ENCODE data around the gene SRR.
"Not testable (repeated sequence)": the region's sequence is repeated elsewhere in the genome, so short reads cannot be mapped to it uniquely, and the experiment has no call there.

The SRR gene, protein sequence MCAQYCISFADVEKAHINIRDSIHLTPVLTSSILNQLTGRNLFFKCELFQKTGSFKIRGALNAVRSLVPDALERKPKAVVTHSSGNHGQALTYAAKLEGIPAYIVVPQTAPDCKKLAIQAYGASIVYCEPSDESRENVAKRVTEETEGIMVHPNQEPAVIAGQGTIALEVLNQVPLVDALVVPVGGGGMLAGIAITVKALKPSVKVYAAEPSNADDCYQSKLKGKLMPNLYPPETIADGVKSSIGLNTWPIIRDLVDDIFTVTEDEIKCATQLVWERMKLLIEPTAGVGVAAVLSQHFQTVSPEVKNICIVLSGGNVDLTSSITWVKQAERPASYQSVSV

GRCh38 chr17:2303204-2304188, at the start of gene SRR, which contains the start of gene SMG6:
TSS of gene SRR (plus strand) at chr17:2303950. CDS start at chr17:2315561, 11,611 bp downstream.
TSS of gene SMG6 (minus strand) at chr17:2303785. CDS start at chr17:2303720, 65 bp downstream.
- Mint-ChIP-seq H3K4me3 (peak within 1 kb of the TSS; percentile 89), H3K27ac (peak within 1 kb of the TSS; percentile 83), H3K4me1 (ENCODE audit: low read depth) (peaks cover 34% of the 10 kb centered on the region), H3K36me3 (ENCODE audit: low read depth) (peaks cover 27% of the 10 kb centered on the region), H3K9me3 (no peaks in the 10 kb centered on the region), H3K27me3 (ENCODE audit: low read depth) (no peaks in the 10 kb centered on the region)

GRCh38 chr17:2258830-2259229, 44.9 kb upstream of the SRR start:
- not testable (repeated sequence) for H3K9me3 Mint-ChIP-seq; H3K27me3 Mint-ChIP-seq (ENCODE audit: low read depth)
- Mint-ChIP-seq H3K27ac (peak overlapping the region; percentile 95), H3K4me1 (ENCODE audit: low read depth) (peaks cover 68% of the 10 kb centered on the region), H3K4me3 (peak overlapping the region; percentile 74), H3K36me3 (ENCODE audit: low read depth) (peaks cover 36% of the 10 kb centered on the region)

DNA sequence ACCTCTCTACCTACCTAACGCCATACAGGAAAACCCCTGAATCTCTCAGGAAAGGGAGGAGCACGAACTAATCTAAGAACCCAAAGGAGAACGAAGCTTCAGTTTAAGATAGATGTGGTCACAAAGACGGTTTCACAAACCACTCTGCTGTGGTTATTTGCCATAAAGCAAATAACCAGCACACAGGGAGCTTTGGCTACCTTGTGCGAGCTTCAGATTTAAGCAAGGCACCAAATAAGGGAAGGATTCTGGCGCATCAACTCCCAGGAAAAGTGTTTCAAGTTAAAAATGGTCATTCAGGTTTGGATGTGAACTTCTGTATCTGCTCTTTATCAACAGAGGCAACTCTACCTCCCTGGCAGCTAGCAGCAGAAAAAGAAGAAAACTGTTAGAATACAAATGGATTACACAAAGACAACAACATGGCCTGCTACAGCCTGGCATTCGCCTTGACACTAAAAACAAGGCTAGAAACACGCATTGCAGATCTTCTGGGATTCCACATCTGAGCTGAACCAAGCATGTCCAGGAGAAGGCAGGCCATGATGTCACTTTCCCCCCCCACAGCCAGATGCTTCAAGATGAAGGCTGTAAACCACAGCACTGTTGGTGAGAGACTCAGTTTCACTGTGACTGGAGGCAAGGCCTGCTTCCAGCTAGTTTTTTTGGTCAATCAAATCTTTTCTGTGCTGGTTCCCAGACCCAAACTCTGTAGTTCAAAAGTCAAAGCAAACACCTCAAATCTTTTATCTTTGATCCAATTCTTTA, 43.8 kb upstream of the SRR start:
- Mint-ChIP-seq H3K4me1 (ENCODE audit: low read depth) (peaks cover 68% of the 10 kb centered on the region), H3K9me3 (no peaks in the 10 kb centered on the region), H3K27ac (peak overlapping the region; percentile 95), H3K27me3 (ENCODE audit: low read depth) (no peaks in the 10 kb centered on the region), H3K36me3 (ENCODE audit: low read depth) (peaks cover 32% of the 10 kb centered on the region), H3K4me3 (peak overlapping the region; percentile 74)

GRCh38 chr17:2262135-2262587, 41.6 kb upstream of the SRR start:
- no peaks in the 10 kb centered on the region for H3K27me3 Mint-ChIP-seq (ENCODE audit: low read depth)
- H3K9me3 Mint-ChIP-seq, result no peaks in the 10 kb centered on the region
- peak overlapping the region; percentile 79 for H3K4me3 Mint-ChIP-seq
- H3K27ac Mint-ChIP-seq, result peak overlapping the region; percentile 86
- peaks cover 84% of the 10 kb centered on the region for H3K4me1 Mint-ChIP-seq (ENCODE audit: low read depth)
- peaks cover 35% of the 10 kb centered on the region for H3K36me3 Mint-ChIP-seq (ENCODE audit: low read depth)

DNA sequence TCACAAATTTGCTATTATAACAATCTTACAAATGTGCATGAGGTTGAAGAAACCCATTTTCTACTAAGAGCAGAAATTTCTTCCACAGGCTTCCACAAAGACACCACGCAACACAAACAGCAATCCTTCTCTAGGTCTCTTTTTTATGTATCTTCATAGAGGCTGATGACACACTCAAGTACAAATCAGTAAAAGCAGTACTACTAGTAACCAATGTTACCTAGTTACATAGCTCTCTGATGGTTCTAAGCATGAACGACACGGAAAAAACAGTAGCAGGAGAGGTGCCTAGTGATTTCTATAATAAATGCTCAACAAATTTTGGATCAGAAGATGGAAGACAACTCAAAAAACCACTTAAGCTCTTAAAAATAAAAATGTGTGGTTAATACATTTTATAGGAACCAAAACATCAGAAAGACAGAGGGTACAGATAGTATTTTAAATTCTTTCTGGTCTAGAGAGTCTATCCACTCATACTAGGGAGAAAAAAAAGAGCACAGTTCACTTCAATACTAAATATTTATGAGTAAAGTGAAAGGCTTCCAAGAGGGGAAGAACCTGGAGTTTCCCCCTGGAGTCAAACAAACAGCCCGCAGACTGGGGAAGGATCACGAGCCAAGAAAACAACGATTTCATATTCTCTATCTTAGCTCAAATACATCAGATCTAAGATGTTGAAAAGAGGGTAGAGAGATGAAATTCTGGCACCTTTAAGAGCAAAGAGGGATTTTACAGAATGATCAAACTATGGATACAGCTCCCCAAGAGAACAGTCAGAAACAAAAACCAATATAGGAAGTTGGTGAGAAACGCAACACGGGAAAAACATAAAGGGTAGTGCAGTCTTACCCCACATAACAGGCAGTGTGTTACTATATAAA, 40.3 kb upstream of the SRR start:
- no peaks in the 10 kb centered on the region for H3K27me3 Mint-ChIP-seq (ENCODE audit: low read depth)
- H3K9me3 Mint-ChIP-seq, result no peaks in the 10 kb centered on the region
- peak overlapping the region; percentile 99 for H3K27ac Mint-ChIP-seq
- H3K4me3 Mint-ChIP-seq, result peak overlapping the region; percentile 79
- H3K4me1 Mint-ChIP-seq (ENCODE audit: low read depth), result peaks cover 87% of the 10 kb centered on the region
- H3K36me3 Mint-ChIP-seq (ENCODE audit: low read depth), result peaks cover 32% of the 10 kb centered on the region

DNA sequence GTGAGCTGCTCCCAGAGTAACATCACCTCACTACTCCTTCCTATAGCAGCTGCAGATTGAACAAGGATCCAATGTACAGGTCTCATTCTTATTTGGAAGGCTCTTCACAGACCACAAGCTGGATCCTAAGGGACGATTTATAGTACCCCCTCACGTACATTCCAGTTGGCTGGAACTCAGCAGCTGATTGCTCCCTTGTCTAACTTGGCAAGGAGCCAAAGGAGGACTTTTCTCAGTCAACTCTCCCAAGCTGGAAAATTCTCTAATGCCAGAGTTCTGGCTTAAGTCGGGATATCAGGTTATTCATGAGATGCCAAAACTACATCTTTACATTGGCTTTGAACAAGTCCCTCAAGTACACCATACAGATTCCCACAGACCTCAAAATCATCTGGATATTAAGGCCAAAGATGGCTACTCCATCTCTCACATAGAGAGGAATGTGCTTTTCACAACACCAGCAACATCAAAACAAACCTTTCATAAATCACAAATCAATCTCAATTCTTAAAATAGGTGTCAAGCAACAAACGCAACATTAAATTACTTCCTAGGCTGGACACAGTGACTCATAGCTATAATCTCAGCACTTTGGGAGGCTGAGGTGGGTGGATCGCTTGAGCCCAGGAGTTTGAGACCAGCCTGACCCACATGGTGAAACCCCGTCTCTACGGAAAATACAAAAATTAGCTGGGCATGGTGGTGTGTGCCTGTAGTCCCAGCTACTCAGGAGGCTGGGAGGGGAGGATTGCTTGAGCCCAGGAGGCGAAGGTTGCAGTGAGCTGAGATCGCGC, 39.5 kb upstream of the SRR start:
- Mint-ChIP-seq H3K4me1 (ENCODE audit: low read depth) (peaks cover 79% of the 10 kb centered on the region), H3K27me3 (ENCODE audit: low read depth) (no peaks in the 10 kb centered on the region), H3K27ac (peak overlapping the region; percentile 99), H3K9me3 (no peaks in the 10 kb centered on the region), H3K36me3 (ENCODE audit: low read depth) (peaks cover 32% of the 10 kb centered on the region), H3K4me3 (peak overlapping the region; percentile 79)

DNA sequence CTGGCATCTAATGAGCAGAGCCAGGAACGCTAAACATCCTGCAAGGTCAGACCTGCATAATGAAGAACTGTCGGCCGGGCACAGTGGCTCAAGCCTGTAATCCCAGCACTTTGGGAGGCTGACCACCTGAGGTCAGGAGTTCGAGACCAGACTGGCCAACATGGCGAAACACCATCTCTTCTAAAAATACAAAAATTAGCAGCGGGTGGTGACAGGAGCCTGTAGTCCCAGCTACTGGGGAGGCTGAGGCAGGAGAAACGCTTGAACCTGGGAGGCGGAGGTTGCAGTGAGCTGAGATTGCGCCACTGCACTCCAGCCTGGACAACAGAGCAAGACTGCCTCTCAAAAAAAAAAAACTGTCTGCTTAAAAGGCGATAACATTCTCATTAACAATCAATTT, 38.6 kb upstream of the SRR start:
- Mint-ChIP-seq H3K4me1 (ENCODE audit: low read depth) (peaks cover 79% of the 10 kb centered on the region), H3K36me3 (ENCODE audit: low read depth) (peaks cover 36% of the 10 kb centered on the region), H3K4me3 (peak overlapping the region; percentile 79), H3K27ac (peak overlapping the region; percentile 99)
- not testable (repeated sequence) for H3K27me3 Mint-ChIP-seq (ENCODE audit: low read depth); H3K9me3 Mint-ChIP-seq

GRCh38 chr17:2266045-2266864, 37.5 kb upstream of the SRR start:
- Mint-ChIP-seq H3K9me3 (no peaks in the 10 kb centered on the region), H3K27ac (peak overlapping the region; percentile 99), H3K27me3 (ENCODE audit: low read depth) (no peaks in the 10 kb centered on the region), H3K4me3 (peak overlapping the region; percentile 79), H3K36me3 (ENCODE audit: low read depth) (peaks cover 35% of the 10 kb centered on the region), H3K4me1 (ENCODE audit: low read depth) (peaks cover 76% of the 10 kb centered on the region)

DNA sequence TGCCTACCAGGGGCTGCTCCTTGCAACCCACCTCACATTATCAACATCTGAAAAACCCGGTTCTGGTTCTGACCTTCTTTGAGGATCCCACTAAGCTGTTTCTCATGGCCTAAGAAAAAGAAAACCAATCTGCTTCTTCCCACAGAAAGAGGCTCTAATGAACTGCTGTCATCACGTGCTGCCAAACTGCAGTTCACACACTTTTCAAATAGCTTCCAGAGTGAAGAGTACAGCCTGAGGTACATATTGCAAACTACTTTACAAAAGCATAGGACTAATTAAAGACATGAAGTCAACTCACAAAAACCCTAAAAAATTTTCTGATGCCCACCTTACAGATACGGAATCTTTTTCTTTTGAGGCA, 36.9 kb upstream of the SRR start:
- Mint-ChIP-seq H3K36me3 (ENCODE audit: low read depth) (peaks cover 30% of the 10 kb centered on the region), H3K9me3 (no peaks in the 10 kb centered on the region), H3K27me3 (ENCODE audit: low read depth) (no peaks in the 10 kb centered on the region), H3K4me1 (ENCODE audit: low read depth) (peaks cover 72% of the 10 kb centered on the region), H3K27ac (peak overlapping the region; percentile 99), H3K4me3 (peak overlapping the region; percentile 79)

DNA sequence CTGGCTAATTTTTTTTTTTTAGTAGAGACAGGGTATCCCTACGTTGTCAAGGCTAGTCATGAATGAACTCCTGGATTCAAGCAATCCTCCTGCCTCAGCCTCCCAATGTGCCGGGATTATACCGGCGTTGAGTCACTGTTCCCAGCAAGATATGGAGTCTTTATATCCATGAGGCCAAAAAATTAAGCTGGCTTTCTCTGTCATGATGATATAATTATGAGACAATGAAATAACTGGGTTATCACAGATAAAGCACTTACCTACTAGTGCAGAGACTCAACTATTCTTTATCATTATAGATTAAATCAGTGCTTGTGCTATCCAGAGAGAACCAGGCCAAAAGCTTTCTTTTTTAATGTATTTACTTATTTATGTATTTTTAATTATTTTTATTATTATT, 36.4 kb upstream of the SRR start:
- no peaks in the 10 kb centered on the region for H3K9me3 Mint-ChIP-seq
- peaks cover 31% of the 10 kb centered on the region for H3K36me3 Mint-ChIP-seq (ENCODE audit: low read depth)
- no peaks in the 10 kb centered on the region for H3K27me3 Mint-ChIP-seq (ENCODE audit: low read depth)
- peak overlapping the region; percentile 99 for H3K27ac Mint-ChIP-seq
- H3K4me3 Mint-ChIP-seq, result peak overlapping the region; percentile 79
- H3K4me1 Mint-ChIP-seq (ENCODE audit: low read depth), result peaks cover 71% of the 10 kb centered on the region

- Mint-ChIP-seq H3K27ac (peak overlapping the region; percentile 80), H3K36me3 (ENCODE audit: low read depth) (peaks cover 32% of the 10 kb centered on the region), H3K4me3 (peak overlapping the region; percentile 64), H3K27me3 (ENCODE audit: low read depth) (no peaks in the 10 kb centered on the region), H3K4me1 (ENCODE audit: low read depth) (peaks cover 55% of the 10 kb centered on the region), H3K9me3 (no peaks in the 10 kb centered on the region)
Measured at GRCh38 chr17:2271985-2272702, 31.6 kb upstream of the SRR start.

DNA sequence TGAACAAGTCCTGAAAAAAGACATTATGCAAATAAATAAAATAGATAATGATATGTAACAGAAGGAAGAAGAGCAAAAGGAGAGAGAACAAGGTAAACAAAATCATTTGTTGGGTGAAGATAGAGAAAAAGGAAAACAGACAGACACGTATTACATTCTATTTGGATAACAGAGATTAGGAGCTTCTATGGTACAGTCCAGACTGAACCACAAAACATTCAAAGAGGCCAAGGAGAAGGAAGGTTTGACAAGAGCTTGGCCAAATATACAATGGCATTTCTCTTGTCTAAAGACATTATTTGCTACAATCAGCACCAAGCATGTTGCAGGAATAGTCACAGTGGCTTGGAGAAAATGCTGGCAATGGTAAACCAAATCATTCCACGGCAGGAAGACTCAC, 29.3 kb upstream of the SRR start:
- Mint-ChIP-seq H3K36me3 (ENCODE audit: low read depth) (peaks cover 36% of the 10 kb centered on the region), H3K27me3 (ENCODE audit: low read depth) (no peaks in the 10 kb centered on the region), H3K9me3 (no peaks in the 10 kb centered on the region), H3K4me1 (ENCODE audit: low read depth) (peaks cover 55% of the 10 kb centered on the region), H3K4me3 (peak overlapping the region; percentile 1), H3K27ac (peak overlapping the region; percentile 42)

Measured in T-helper 1 cell treated with Interleukin-12 subunit alpha and Interleukin-12 subunit beta and Interleukin-4 antibody, amounts not matched to agents 30 μg/mL and 1 μg/mL, for 36 hours (primary cell).